Measurements from ENCODE around the gene PHLDB1. TPM values are rescaled to one million over a fixed set of nuclear protein-coding genes. Genes with fewer than 3 reads are reported as not detected.
A peak's percentile ranks its signal among the peaks of the same experiment; 100 is the strongest.

PHLDB1 gene
- total RNA-seq, 4 donors from 2014 or later: 48.7 to 117 (median 77.3) TPM

DNA sequence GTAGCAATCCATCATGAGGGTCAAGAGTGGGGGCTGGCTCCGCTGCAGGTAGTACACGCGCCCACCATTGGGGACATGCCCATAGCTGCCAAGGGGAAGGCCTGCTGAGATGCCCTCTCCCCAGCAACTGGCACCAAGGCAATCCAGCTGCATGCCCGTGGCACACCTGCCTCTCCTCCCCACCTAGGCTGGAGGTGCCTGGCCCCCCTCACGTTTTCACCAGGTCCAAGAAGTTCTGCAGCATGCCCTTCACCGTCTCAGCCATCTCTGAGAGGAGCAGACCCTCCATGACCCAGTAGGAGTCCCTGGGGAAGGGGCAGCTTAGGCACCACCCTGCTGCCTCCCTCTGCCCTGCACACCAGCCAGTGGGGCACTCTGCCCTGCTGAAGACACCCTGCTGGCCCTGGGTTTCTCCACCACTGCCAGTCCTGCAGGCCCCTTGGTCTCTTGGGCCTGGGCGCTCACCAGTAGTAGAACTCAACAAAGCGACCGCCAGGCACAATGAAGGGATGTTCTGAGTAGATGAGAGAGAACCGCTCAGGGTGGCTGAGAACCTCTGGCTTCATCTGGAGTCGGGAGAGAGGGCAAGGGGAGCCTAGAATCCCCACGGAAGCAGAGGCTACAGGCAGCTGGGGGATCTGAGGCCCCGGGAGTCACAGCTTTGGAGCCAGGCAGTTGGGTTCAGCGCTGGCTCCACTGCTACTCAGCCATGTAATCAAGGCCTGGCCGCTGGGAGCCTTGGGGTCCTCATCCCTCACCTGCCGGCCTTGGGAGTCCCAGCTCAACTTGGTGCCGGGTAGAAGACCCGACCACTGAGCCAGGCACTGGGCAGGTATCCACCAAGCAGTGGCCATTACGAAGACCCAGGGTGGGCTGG, 54.2 kb downstream of the PHLDB1 start:
- TF ChIP-seq POLR2A (IDR thresholded peaks at IDR 0.05) (no peak), POLR2AphosphoS5 (IDR thresholded peaks at IDR 0.05) (no peak)
- H3K4me1 ChIP-seq: peaks cover 18% of the 10 kb centered on the region
- H3K27ac ChIP-seq: no peak overlapping the region
- DNase-seq (ENCODE audit: low spot score in 2 of 2): peak; percentile 54 to 72
- 83% methylated on average over 15 of the region's 19 CpGs for whole genome bisulfite sequencing
- H3K9me3 ChIP-seq: no peaks in the 10 kb centered on the region
- H3K4me3 ChIP-seq: no peak overlapping the region
- H3K27me3 ChIP-seq: no peaks in the 10 kb centered on the region
- H3K36me3 ChIP-seq: peaks cover 11% of the 10 kb centered on the region

- peak; percentile 50 to 73 for DNase-seq (ENCODE audit: low spot score in 2 of 2)
- Histone ChIP-seq H3K9me3 (no peaks in the 10 kb centered on the region), H3K4me1 (peaks cover 18% of the 10 kb centered on the region), H3K4me3 (no peak overlapping the region), H3K36me3 (peaks cover 3% of the 10 kb centered on the region), H3K27me3 (no peaks in the 10 kb centered on the region), H3K27ac (no peak overlapping the region)
- TF ChIP-seq POLR2AphosphoS5 (IDR thresholded peaks at IDR 0.05) (no peak), EP300 (IDR thresholded peaks at IDR 0.05) (no peak), POLR2A (IDR thresholded peaks at IDR 0.05) (no peak)
- TF ChIP-seq, protein P1, sequence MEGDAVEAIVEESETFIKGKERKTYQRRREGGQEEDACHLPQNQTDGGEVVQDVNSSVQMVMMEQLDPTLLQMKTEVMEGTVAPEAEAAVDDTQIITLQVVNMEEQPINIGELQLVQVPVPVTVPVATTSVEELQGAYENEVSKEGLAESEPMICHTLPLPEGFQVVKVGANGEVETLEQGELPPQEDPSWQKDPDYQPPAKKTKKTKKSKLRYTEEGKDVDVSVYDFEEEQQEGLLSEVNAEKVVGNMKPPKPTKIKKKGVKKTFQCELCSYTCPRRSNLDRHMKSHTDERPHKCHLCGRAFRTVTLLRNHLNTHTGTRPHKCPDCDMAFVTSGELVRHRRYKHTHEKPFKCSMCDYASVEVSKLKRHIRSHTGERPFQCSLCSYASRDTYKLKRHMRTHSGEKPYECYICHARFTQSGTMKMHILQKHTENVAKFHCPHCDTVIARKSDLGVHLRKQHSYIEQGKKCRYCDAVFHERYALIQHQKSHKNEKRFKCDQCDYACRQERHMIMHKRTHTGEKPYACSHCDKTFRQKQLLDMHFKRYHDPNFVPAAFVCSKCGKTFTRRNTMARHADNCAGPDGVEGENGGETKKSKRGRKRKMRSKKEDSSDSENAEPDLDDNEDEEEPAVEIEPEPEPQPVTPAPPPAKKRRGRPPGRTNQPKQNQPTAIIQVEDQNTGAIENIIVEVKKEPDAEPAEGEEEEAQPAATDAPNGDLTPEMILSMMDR (IDR thresholded peaks at IDR 0.05): no peak
- 77% methylated on average over 6 of the region's 8 CpGs for WGBS
Measured at GRCh38 chr11:118662401-118663271, 55.2 kb downstream of the PHLDB1 start.

DNA sequence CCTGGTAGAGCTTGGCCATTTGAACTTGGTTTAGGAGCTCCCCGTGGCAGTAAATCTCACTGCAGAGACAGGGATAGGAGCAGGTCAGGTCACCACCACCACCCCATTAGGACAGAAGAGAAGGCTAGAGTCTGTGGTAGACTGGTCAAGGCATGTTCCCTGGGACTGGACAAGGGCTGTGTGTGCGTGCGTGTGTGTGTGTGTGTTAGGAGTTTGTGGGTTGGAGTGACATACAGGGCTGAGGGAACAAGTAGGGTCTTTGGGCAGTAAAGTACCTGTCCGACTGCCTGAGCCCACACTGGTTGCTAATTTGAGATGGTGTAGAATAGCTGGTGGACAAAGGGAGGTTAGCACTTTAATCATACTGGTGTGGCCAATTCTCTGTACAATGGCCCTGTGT, 56.0 kb downstream of the PHLDB1 start:
- TF ChIP-seq POLR2AphosphoS5 (IDR thresholded peaks at IDR 0.05): no peak
- TF ChIP-seq POLR2A (IDR thresholded peaks at IDR 0.05): no peak
- TF ChIP-seq EP300 (IDR thresholded peaks at IDR 0.05): no peak
- Histone ChIP-seq H3K9me3 (no peaks in the 10 kb centered on the region), H3K27me3 (no peaks in the 10 kb centered on the region), H3K4me1 (peaks cover 18% of the 10 kb centered on the region), H3K4me3 (no peak overlapping the region), H3K36me3 (no peaks in the 10 kb centered on the region), H3K27ac (no peak overlapping the region)
- 94% methylated on average over 4 of the region's 4 CpGs for WGBS
- DNase-seq (ENCODE audit: low spot score in 2 of 2): peak; percentile 18

DNA sequence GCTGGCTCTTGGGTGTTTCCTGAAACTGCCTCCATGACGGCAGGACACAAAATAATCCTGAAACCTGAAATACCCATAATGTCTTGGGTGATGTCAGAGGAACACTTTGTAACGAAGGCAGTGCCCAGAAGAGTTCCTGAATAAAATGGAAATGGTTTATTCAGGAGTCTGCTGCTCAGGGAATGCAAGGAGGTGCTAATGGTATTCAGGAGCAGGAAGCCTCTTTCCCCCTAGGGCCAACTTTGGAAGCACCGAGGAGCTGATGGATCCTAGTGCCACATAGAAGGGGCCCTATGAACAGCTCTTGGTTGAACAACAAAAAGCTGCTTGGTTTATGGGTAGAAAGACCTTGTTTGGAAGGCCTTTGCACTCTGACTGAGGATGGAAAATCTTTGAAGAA, 56.5 kb downstream of the PHLDB1 start:
- TF ChIP-seq POLR2A (IDR thresholded peaks at IDR 0.05) (no peak), EP300 (IDR thresholded peaks at IDR 0.05) (no peak), POLR2AphosphoS5 (IDR thresholded peaks at IDR 0.05) (no peak)
- TF ChIP-seq, protein P1 (IDR thresholded peaks at IDR 0.05): no peak
- DNase-seq (ENCODE audit: low spot score in 2 of 2): no peak
- no peaks in the 10 kb centered on the region for H3K27me3 ChIP-seq
- no peaks in the 10 kb centered on the region for H3K36me3 ChIP-seq
- H3K4me3 ChIP-seq: no peak overlapping the region
- H3K27ac ChIP-seq: no peak overlapping the region
- peaks cover 14% of the 10 kb centered on the region for H3K4me1 ChIP-seq
- no peaks in the 10 kb centered on the region for H3K9me3 ChIP-seq
- 61% methylated on average over 3 of the region's 3 CpGs for WGBS

DNA sequence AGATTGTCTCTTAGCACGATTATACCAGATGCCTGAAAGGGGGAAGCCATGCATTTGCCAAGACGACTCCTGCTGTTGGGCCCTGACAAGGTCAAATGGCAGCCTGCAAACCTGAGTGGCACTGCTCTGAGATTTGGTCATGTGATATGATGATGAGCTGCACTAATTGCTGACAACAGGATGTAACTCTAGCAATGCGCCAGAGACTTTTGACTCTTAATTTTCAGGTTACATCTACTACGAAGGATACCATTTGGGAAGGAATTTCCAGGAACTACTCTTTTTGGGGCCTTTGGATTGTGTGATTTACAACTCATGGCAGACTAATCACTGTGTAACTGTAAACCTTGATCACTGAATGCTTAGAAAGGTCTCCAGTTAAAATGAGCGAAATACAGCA, 59.0 kb downstream of the PHLDB1 start:
- H3K27me3 ChIP-seq: no peaks in the 10 kb centered on the region
- H3K27ac ChIP-seq: no peak overlapping the region
- no peak for TF ChIP-seq EP300 (IDR thresholded peaks at IDR 0.05)
- peak in 1 of 2 donors; percentile 6 for DNase-seq (ENCODE audit: low spot score in 2 of 2)
- no peaks in the 10 kb centered on the region for H3K9me3 ChIP-seq
- no peaks in the 10 kb centered on the region for H3K4me1 ChIP-seq
- no peaks in the 10 kb centered on the region for H3K36me3 ChIP-seq
- H3K4me3 ChIP-seq: no peak overlapping the region
- 88% methylated on average over 5 of the region's 5 CpGs for WGBS

GRCh38 chr11:118670063-118670462, 62.6 kb downstream of the PHLDB1 start:
- TF ChIP-seq POLR2AphosphoS5 (IDR thresholded peaks at IDR 0.05) (no peak), EP300 (IDR thresholded peaks at IDR 0.05) (no peak), POLR2A (IDR thresholded peaks at IDR 0.05) (no peak)
- TF ChIP-seq, protein P1 (IDR thresholded peaks at IDR 0.05): no peak
- 73% methylated on average over 2 of the region's 2 CpGs for WGBS

More at GRCh38 chr11:118670063-118670462, 62.6 kb downstream of the PHLDB1 start:
- no peaks in the 10 kb centered on the region for H3K9me3 ChIP-seq
- no peak for DNase-seq (ENCODE audit: low spot score in 2 of 2)
- no peaks in the 10 kb centered on the region for H3K27me3 ChIP-seq
- no peak overlapping the region for H3K27ac ChIP-seq
- no peak overlapping the region for H3K4me3 ChIP-seq
- no peaks in the 10 kb centered on the region for H3K36me3 ChIP-seq
- H3K4me1 ChIP-seq: no peaks in the 10 kb centered on the region
